IMR-90 (cell line): ENCODE measurements around the gene PCDHA1. TPM values are rescaled to one million over a fixed set of nuclear protein-coding genes. Genes with fewer than 3 reads are reported as not detected.

Experiments used
- ATAC-seq: fragments of 200-7000 bp; cut with Tn5 transposase; 2 replicates; pipeline ENCODE4 v1.9.1; 2020; ENCODE audit warnings: low read depth, mild to moderate bottlenecking, moderate library complexity
- BruUV-seq: library from RNA; stranded (reverse); fragments of 400-500 nt; replicated peaks from 2 replicates; lab custom pipeline; 2021; lab: Mats Ljungman, UMichigan
- CTCF ChIA-PET: fragments of 300-600 bp; formaldehyde crosslinking; extraction: SDS; loops from one replicate; lab custom pipeline; 2021; ENCODE audit warnings: antibody characterized with exemption; lab: Yijun Ruan, JAX
- POLR2A ChIA-PET: fragments of 300-600 bp; sonication (Branson Sonifier 250); formaldehyde crosslinking; loops from one replicate; lab custom pipeline; 2022; ENCODE audit warnings: antibody characterized with exemption; ENCODE audit not compliant: unreplicated experiment; lab: Charles Lee
- DNase-seq: peaks from one replicate; pipeline ENCODE4 v3.0.0; 2013
- H2AFZ ChIP-seq: replicated peaks from 2 replicates; pipeline ENCODE3; 2013; ENCODE audit warnings: low read length, mild to moderate bottlenecking; ENCODE audit not compliant: poor library complexity
- H2AK5ac ChIP-seq: 2 replicates; pipeline ENCODE4 v1.6.1; 2013; ENCODE audit warnings: low read depth, low read length, inconsistent platforms
- H2AK9ac ChIP-seq: replicated peaks from 2 replicates; pipeline ENCODE3; 2013; ENCODE audit warnings: mild to moderate bottlenecking, low read depth, low read length, moderate library complexity; ENCODE audit not compliant: poor library complexity
- H2BK120ac ChIP-seq: 2 replicates; pipeline ENCODE4 v1.6.1; 2013; ENCODE audit warnings: low read depth, low read length, inconsistent platforms
- H2BK15ac ChIP-seq: 3 replicates; pipeline ENCODE4 v1.6.1; 2013; ENCODE audit warnings: low read depth, low read length, inconsistent platforms
- H2BK20ac ChIP-seq: 2 replicates; pipeline ENCODE4 v1.6.1; 2013; ENCODE audit warnings: low read depth, mild to moderate bottlenecking, inconsistent platforms, low read length, moderate library complexity
- H2BK5ac ChIP-seq: 2 replicates; pipeline ENCODE4 v1.6.1; 2013; ENCODE audit warnings: mild to moderate bottlenecking, low read depth, low read length, inconsistent platforms; ENCODE audit not compliant: poor library complexity, severe bottlenecking
- H3K14ac ChIP-seq: replicated peaks from 2 replicates; pipeline ENCODE4 v1.6.1; 2013; ENCODE audit warnings: low read depth, low read length, inconsistent platforms
- H3K18ac ChIP-seq: 2 replicates; pipeline ENCODE4 v1.6.1; 2013; ENCODE audit warnings: low read depth, low read length, control low read depth
- H3K23ac ChIP-seq: 2 replicates; pipeline ENCODE4 v1.6.1; 2013; ENCODE audit warnings: low read depth, low read length, inconsistent platforms
- H3K27ac ChIP-seq: 2 replicates; pipeline ENCODE4 v1.5.1; 2013; ENCODE audit warnings: mild to moderate bottlenecking, control low read depth, low read length; ENCODE audit not compliant: insufficient read depth
- H3K27me3 ChIP-seq: 2 replicates; pipeline ENCODE4 v1.6.1; 2013; ENCODE audit warnings: low read length; ENCODE audit not compliant: control insufficient read depth, insufficient read depth
- H3K36me3 ChIP-seq: 2 replicates; pipeline ENCODE4 v1.6.1; 2013; ENCODE audit warnings: low read length, mixed read lengths; ENCODE audit not compliant: control insufficient read depth, insufficient read depth
- H3K4ac ChIP-seq: 2 replicates; pipeline ENCODE4 v1.6.1; 2013; ENCODE audit warnings: low read depth, low read length, inconsistent platforms
- H3K4me1 ChIP-seq: 2 replicates; pipeline ENCODE4 v1.6.1; 2013; ENCODE audit warnings: low read length, mixed read lengths; ENCODE audit not compliant: control insufficient read depth, insufficient read depth
- H3K4me2 ChIP-seq: 2 replicates; pipeline ENCODE4 v1.6.1; 2013; ENCODE audit warnings: low read depth, mild to moderate bottlenecking, control low read depth, low read length, moderate library complexity
- H3K4me3 ChIP-seq: 2 replicates; pipeline ENCODE4 v1.5.1; 2013; ENCODE audit warnings: low read depth, mild to moderate bottlenecking, control low read depth, low read length, moderate library complexity; ENCODE audit not compliant: insufficient read depth
- H3K56ac ChIP-seq: 2 replicates; pipeline ENCODE4 v1.6.1; 2013; ENCODE audit warnings: low read length, inconsistent platforms; ENCODE audit not compliant: insufficient read depth; ENCODE audit errors: extremely low read depth
- H3K79me1 ChIP-seq, 2 experiments: 2 replicates each; pipeline ENCODE4 v1.6.1; 2013; ENCODE audit warnings: low read length in 2 of 2, inconsistent platforms in 1 of 2, low read depth in 1 of 2
- H3K9ac ChIP-seq: 2 replicates; pipeline ENCODE4 v1.6.1; 2013; ENCODE audit warnings: low read depth, low read length, control low read depth
- H3K9me1 ChIP-seq: 2 replicates; pipeline ENCODE4 v1.6.1; 2013; ENCODE audit warnings: low read length, inconsistent platforms; ENCODE audit not compliant: insufficient read depth
- H3K9me3 ChIP-seq: 2 replicates; pipeline ENCODE4 v1.6.1; 2013; ENCODE audit warnings: low read length; ENCODE audit not compliant: control insufficient read depth, insufficient read depth
- H4K20me1 ChIP-seq: 2 replicates; pipeline ENCODE4 v1.6.1; 2013; ENCODE audit warnings: low read length, inconsistent platforms; ENCODE audit not compliant: insufficient read depth
- H4K5ac ChIP-seq: 2 replicates; pipeline ENCODE4 v1.6.1; 2013; ENCODE audit warnings: mild to moderate bottlenecking, low read depth, low read length, control low read depth
- H4K8ac ChIP-seq, 2 experiments: 2 replicates each; pipeline ENCODE4 v1.6.1; 2013; ENCODE audit warnings: low read depth in 2 of 2, low read length in 2 of 2, control low read depth in 1 of 2, inconsistent platforms in 1 of 2
- H4K91ac ChIP-seq: 2 replicates; pipeline ENCODE4 v1.6.1; 2013; ENCODE audit warnings: low read depth, low read length, inconsistent platforms; ENCODE audit not compliant: insufficient read depth
- BHLHE40 ChIP-seq: fragments of 150-350 bp; IDR thresholded peaks from 2 replicates; pipeline ENCODE4 v1.6.1; 2016; ENCODE audit warnings: mild to moderate bottlenecking, low read depth, low read length
- CEBPB ChIP-seq: IDR thresholded peaks from 2 replicates; pipeline ENCODE4 v1.6.1; 2012; ENCODE audit warnings: low read depth, low read length, improper control_type of control experiment
- CHD1 ChIP-seq: IDR thresholded peaks from 2 replicates; pipeline ENCODE4 v1.6.1; 2012; ENCODE audit warnings: low read depth, low read length, improper control_type of control experiment
- FOS ChIP-seq: fragments of 150-350 bp; IDR thresholded peaks from 2 replicates; pipeline ENCODE4 v1.6.1; 2016; ENCODE audit warnings: low read depth, low read length
- MXI1 ChIP-seq: IDR thresholded peaks from 2 replicates; pipeline ENCODE4 v1.6.1; 2012; ENCODE audit warnings: low read depth, mild to moderate bottlenecking, low read length, moderate library complexity, borderline replicate concordance
- POLR2A ChIP-seq: IDR thresholded peaks from 2 replicates; pipeline ENCODE4 v1.6.1; 2012; ENCODE audit warnings: mild to moderate bottlenecking, low read depth, low read length
- RCOR1 ChIP-seq: IDR thresholded peaks from 2 replicates; pipeline ENCODE4 v1.6.1; 2012; ENCODE audit warnings: mild to moderate bottlenecking, low read length, improper control_type of control experiment; ENCODE audit not compliant: insufficient replicate concordance
- RFX5 ChIP-seq: IDR thresholded peaks from 2 replicates; pipeline ENCODE4 v1.8.0; 2012; ENCODE audit warnings: low read depth, mild to moderate bottlenecking, low read length, moderate library complexity
- SMC3 ChIP-seq: fragments of 150-350 bp; IDR thresholded peaks from 2 replicates; pipeline ENCODE4 v1.6.1; 2016; ENCODE audit warnings: low read depth, mild to moderate bottlenecking, antibody characterized with exemption, low read length, moderate library complexity
- WGBS, 2 experiments: methylation state at CpG; one replicate each; pipeline versions ENCODE4 v1.1.5 to v1.1.7; 2013; ENCODE audit warnings: missing lambda C conversion rate in 2 of 2; ENCODE audit not compliant: insufficient read length in 1 of 2; ENCODE audit errors: extremely low coverage in 2 of 2; 5-methylcytosine and 5-hydroxymethylcytosine counted together
- dilution Hi-C: fragments of 300-500 bp; cut with HindIII; formaldehyde crosslinking; loops from one replicate; pipeline ENCODE4 v1.14.3; 2018; ENCODE audit warnings: low sequenced_read_pairs; ENCODE audit not compliant: unreplicated experiment
- in situ Hi-C: fragments of 300-500 bp; cut with MboI; formaldehyde crosslinking; loops from 3 replicates; pipeline ENCODE4 v1.14.3; 2019; ENCODE audit warnings: low sequenced_read_pairs, inconsistent platforms, mixed read lengths
- intact Hi-C: fragments of 100-400 bp; cut with micrococcal nuclease; formaldehyde crosslinking; loops from 2 replicates; pipeline ENCODE4 v1.10.0; 2022
- polyA plus RNA-seq, 3 experiments: library from polyadenylated mRNA; depleted of rRNA; stranded (reverse); fragments of >200 nt; gene quantifications; 2 replicates each; pipeline ENCODE4 v1.2.3, GENCODE V29; 2012; ENCODE audit warnings: low replicate concordance in 1 of 3
- total RNA-seq: library from RNA; depleted of rRNA; stranded (reverse); fragments of >200 nt; gene quantifications from 2 replicates; pipeline ENCODE4 v1.2.3, GENCODE V29; 2012
- TF ChIP-seq, protein P1 (sequence below): fragments of 150-350 bp; IDR thresholded peaks from 2 replicates; pipeline ENCODE4 v1.6.1; 2017; ENCODE audit warnings: mild to moderate bottlenecking, antibody characterized with exemption, low read length, low read depth

Gene PCDHA1
- total and polyA plus RNA-seq, 2 of the 4 experiments (the other 2 are of a cell fraction): under 0.01 to 0.05 TPM

DNA sequence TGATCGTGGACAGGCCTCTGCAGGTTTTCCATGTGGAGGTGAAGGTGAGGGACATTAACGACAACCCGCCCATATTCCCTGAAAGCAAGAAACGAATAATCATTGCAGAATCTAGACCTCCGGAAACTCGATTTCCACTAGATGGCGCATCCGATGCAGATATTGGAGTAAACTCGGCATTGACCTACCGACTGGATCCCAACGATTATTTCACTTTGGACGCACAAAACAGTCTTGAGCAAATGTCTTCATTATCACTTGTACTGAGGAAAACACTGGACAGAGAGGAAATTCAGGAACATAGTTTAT, 96.6 kb downstream of the PCDHA1 start:
- Histone ChIP-seq H2BK15ac (no peak overlapping the region), H3K14ac (no peak overlapping the region)
- in situ Hi-C loops: no loop called here

More for the DNA sequence above, 96.6 kb downstream of the PCDHA1 start:
- Histone ChIP-seq H4K91ac (no peak overlapping the region), H2AK5ac (no peak overlapping the region), H3K27me3 (no peaks in the 10 kb centered on the region), H3K23ac (no peak overlapping the region), H3K9me1 (no peaks in the 10 kb centered on the region), H3K4me1 (no peaks in the 10 kb centered on the region), H3K56ac (no peak overlapping the region), H3K4ac (no peak overlapping the region), H4K8ac (no peak overlapping the region), H2AFZ (no peak overlapping the region), H2AK9ac (no peak overlapping the region), H3K4me3 (no peak overlapping the region), H3K79me1 (no peaks in the 10 kb centered on the region), H4K20me1 (no peaks in the 10 kb centered on the region), H3K36me3 (no peaks in the 10 kb centered on the region), H2BK5ac (no peak overlapping the region), H2BK120ac (no peak overlapping the region), H3K27ac (no peak overlapping the region), H3K9ac (no peak overlapping the region), H3K18ac (no peak overlapping the region), H3K4me2 (no peak overlapping the region), H3K9me3 (peaks cover 23% of the 10 kb centered on the region), H4K5ac (no peak overlapping the region), H2BK20ac (no peak overlapping the region)
- intact Hi-C loops (no loop called here), dilution Hi-C loops (no loop called here)
- whole genome bisulfite sequencing, 2 experiments: 11% methylated on average over 5 of the region's 12 CpGs; no CpG with 5 or more reads in 1 of the 2 experiments
- ATAC-seq: no peak
- no peak for TF ChIP-seq CHD1
- TF ChIP-seq POLR2A: no peak
- TF ChIP-seq CEBPB: no peak
- TF ChIP-seq SMC3: no peak
- TF ChIP-seq MXI1: no peak
- TF ChIP-seq RCOR1: no peak
- no peak for TF ChIP-seq FOS
- TF ChIP-seq, protein P1, sequence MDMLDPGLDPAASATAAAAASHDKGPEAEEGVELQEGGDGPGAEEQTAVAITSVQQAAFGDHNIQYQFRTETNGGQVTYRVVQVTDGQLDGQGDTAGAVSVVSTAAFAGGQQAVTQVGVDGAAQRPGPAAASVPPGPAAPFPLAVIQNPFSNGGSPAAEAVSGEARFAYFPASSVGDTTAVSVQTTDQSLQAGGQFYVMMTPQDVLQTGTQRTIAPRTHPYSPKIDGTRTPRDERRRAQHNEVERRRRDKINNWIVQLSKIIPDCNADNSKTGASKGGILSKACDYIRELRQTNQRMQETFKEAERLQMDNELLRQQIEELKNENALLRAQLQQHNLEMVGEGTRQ: no peak
- TF ChIP-seq RFX5: no peak
- TF ChIP-seq BHLHE40: no peak
- BruUV-seq: no TSS peak
- DNase-seq: no peak
- ChIA-PET CTCF (no interaction called here), POLR2A (no interaction called here)
